Nucleus accumbens (tissue), 56 donors: ENCODE results near the gene NAT14.
A peak's percentile ranks its signal among the peaks of the same experiment; 100 is the strongest.

ENCODE experiments used
- DNase-seq, 56 donors: peaks; one replicate each; lab custom pipeline; 2025; lab: John Stamatoyannopoulos, UW

NAT14 gene

DNA sequence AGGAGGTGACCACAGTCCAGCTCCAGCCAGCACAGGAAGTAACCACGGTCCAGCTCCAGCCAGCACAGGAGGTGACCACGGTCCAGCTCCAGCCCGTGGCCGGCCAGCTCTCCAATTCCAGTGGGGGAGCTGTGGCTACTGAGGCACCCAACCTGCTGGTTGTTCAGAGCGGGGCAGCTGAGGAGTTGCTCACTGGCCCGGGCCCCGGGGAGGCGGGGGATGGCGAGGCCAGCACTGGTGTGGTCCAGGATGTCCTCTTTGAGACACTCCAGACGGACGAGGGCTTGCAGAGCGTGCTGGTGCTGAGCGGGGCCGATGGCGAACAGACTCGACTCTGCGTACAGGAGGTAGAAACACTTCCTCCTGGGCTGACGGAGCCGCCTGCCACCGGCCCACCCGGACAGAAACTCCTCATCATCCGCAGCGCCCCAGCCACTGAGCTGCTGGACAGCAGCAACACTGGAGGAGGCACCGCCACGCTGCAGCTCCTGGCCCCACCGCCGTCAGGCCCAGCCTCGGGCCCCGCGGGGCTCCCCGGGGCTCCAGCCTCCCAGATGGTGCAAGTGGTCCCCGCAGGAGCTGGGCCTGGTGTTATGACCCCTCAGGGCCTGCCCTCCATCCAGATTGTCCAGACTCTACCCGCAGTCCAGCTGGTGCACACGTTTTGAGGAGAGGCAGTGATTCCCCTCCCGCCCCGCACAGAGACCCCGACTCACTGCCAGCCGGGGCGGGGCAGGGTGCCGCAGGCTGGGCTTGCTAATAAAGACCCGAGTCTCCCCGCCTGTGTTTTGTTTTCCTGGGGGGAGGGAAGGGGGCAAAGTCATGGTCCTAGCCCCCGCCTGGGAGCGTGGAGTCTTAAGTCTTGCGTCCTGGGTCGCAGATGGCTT, 1.0 kb upstream of the NAT14 start:
- no peak for DNase-seq

DNA sequence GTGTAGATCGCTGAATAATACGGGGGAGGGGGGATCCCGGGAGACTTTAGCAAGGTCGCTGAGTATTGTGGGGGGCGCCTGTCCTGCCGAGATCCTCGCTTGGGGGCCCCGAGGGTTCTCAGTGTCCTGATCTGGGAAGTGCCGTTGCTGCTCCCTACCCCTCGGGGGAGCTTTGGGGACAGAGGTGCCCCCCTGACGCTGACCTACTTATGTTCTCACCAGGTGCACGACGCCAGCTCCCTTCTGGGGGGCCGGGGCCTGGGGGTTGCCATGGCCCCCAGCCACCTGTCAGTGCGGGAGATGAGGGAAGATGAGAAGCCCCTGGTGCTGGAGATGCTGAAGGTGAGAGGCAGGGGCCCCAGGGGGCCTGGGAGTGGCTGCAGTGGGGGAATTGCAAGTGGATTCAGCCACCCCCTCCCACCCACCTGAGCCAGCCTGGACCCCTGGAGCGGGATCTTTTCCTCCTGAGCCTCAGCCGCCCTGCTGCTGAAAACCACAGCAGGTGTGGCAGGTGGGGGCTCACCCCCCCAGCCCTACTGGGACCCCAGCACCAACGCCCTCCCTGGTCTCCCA, 537 bp downstream of the NAT14 start:
- DNase-seq, result peak in 1 of 56 donors; percentile 47

DNA sequence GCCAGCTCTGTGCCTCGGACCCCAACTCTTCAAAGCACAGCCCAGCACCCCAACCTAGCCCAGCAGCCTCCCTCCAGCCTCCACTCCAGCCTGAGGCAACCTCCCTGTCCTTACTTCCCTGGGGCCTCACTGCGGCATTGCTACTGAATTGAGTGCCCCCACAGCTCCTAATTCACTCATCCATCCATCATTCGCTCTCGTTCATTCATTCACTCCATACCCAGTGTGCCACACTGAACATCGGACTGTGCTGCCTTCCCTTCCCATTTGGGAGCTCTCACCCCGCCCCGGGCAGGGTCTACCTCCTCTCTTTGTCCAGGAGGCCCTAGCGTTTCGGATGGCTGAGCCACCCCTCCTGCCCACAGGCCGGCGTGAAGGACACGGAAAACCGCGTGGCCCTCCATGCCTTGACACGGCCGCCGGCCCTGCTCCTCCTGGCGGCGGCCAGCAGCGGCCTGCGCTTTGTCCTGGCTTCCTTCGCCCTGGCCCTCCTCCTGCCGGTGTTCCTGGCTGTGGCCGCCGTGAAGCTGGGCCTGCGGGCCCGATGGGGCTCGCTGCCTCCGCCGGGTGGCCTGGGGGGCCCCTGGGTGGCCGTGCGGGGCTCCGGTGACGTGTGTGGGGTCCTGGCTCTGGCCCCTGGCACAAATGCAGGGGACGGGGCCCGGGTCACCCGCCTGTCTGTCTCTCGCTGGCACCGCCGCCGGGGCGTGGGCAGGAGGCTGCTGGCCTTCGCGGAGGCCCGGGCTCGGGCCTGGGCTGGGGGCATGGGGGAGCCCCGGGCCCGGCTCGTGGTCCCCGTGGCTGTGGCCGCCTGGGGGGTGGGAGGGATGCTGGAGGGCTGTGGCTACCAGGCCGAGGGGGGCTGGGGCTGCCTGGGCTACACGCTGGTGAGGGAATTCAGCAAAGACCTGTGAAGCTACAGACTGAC, 1.3 kb downstream of the NAT14 start:
- no peak for DNase-seq

DNA sequence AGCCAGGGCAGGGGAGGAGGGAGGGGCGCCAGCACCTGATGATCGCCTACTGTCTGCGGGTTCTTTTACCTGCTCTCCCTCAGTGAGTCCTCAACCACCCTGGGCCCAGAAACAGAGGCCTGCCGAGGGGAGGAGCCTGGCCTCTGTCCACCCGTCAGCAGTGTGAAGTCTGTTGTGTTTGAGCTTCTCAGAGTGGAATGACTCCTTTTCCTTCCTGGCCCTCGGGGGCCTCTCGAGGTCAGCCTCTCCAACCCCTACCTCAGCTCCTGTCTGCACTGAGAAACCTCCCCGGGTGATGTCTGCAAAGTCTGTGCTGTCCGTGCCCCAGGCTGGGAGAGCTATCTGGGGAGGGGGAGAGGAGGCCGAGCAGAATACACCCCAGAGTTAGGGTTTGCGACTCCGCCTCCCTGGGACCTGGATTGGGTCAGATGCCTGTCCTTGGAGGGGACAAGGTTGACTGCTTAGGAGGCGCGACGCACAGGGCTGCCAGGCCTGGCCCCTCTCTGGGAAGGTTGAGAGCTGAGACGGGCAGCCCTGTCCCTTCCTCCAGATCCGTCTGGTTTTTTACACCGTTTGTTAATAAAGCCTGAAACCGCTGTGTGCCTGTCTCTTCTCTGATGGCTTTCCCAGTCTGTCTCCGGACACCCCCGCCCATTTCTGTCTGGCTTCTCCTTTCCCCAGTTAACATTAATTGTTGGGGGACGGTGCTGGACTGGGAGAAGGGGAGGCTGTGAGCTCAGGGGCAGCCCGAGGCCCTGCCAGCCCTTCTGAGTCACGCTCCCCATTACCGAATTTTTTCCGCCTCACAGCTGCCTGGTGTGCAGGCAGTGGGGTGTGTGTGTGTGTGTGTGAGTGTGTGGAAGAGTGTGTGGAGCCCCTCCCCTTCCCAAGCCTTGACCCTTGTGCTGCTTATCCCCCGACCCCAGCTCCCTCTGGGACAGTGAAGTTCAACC, 2.3 kb downstream of the NAT14 start:
- DNase-seq, result peak in 2 of 56 donors; percentile 24 to 32

DNA sequence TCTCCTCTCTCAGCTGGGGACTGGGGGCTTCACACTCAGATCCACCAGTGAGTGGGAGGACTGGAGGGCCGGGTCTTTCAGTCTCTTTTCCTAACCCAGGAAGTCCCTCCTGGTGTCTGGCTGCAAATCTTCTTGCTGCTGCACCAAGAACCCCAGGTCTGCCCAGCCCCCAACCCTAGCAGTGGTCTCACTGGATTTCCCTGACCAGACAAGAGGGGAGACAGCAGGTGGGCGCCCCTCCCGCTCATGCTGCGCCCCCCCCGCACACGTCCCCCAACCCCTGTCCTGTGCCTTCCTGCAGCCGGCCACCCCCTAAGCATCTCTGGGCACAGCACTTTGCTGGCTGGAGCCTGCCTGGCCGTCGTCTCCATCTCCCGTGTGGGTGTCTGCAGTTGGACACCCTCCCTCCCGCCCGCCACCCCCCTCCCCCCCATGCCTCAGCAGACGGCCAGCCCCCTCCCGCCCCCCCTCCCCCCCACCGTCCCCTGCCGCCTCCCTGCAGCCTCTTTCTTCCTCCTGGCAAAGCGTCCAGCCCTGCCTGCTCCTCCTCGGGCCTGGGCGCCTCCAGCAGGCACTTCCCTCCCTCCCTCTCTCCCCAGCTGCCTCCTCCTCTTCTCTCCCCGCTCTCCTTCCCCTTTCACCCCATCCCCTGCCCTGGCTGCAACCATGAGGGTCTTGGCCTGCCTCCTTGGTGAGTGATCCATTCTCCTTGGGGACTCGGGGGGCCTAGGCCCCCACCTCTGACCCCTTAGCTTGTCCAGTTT, 3.1 kb downstream of the NAT14 start, which contains the start of gene SSC5D:
TSS of gene SSC5D (plus strand) at position 513 of the 764 bp plus-strand sequence. CDS start at position 667, 154 bp downstream.
- DNase-seq, result peak in 8 of 56 donors; percentile 12 to 43 (median 22)

DNA sequence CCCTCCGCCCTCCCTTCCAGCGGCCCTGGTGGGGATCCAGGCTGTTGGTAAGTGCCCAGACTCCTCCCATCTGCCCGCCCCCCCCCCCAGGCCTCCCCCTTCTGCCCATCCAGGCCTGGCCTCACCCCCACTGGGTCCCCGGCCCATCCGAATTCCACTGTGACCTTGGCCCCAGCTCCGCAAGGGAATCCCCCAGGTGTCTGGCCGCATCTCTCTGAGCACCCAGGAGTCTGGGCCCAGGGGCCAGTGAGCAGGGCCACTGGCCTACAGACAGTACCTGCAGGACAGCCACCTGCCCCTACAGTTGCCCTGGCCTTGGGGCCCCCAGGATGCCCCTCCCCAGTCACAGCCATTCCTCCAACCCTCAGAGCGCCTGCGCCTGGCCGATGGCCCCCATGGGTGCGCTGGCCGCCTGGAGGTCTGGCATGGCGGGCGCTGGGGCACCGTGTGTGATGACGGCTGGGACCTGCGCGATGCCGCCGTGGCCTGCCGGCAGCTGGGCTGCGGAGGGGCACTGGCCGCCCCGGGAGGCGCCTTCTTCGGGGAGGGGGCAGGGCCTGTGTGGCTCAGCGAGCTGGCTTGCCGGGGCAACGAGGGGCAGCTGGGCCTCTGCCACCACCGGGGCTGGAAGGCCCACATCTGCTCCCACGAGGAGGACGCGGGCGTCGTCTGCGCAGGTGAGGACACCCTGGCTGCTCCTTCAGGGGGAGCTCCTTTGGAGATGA, 4.2 kb downstream of the NAT14 start:
- peak in 2 of 56 donors; percentile 19 to 34 for DNase-seq

DNA sequence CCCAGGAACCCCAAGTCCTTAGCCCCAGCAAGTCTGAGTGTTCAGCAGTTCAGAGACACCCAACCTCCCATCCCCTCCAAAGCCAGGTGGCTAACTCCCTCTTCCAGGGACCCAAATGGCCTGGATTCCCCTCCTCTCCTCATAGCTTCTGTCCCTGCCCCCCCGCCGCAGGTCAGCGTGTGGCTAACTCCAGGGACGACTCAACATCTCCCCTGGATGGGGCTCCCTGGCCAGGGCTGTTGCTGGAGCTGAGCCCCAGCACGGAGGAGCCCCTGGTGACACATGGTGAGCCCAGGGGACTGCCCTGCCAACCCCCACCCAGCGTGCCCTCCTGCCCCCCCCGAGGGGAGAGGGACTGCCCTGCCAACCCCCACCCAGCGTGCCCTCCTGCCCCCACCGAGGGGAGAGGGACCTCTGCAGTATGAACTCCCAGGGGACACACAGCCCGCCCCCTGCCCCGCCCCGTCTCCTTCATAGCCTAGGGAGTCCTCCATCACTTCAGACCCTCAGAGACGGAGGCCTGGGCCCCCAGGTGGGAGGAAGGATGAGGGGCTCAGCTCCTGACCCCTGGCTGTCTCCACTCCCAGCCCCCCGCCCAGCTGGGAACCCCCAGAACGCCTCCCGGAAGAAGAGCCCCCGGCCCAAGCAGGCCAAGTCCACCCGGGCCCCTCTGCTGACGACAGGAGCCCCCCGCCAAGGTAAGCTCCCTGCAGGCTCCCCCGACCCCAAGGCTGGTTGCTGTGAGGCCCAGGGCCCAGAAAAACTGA, 4.9 kb downstream of the NAT14 start:
- no peak for DNase-seq

DNA sequence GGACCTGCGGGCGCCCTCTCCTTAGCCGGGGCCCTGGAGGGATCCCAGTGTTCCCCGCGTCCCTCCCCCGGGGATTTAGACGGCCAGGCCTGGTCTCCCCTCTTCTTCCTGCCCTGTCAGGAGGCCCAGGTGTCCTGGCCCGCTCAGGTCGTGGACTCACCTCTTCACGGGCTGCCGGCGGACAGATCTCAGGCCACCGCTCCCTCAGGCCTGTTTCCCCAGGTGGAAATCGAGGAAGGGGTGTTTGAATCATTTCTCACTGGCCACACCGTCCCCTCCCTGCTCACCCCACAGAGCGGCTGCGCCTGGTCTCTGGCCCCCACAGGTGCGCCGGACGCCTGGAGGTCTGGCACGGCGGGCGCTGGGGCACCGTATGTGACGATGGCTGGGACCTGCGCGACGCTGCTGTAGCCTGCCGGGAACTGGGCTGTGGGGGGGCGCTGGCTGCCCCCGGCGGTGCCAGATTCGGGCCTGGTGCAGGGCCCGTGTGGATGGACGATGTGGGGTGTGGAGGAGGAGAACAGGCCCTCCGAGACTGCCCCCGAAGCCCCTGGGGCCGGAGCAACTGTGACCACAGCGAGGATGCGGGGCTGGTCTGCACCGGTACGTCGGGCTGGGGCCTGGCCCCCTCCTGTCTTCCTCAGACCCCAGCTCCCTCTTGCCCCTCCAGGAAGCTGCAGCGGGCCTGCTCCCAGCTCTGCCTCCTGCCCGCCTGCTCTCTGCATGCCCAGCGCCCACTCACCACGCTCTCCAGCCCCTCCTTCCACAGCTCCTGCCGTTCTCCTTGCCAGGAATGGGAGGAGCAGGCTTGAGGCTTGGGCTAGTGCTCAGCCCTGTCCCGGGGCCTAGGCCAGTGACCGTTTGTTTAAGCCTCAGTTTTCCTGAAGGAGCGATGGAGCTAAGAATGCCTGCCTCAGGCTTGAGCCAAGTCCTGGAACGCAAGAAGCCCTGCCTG, 5.8 kb downstream of the NAT14 start:
- no peak for DNase-seq

DNA sequence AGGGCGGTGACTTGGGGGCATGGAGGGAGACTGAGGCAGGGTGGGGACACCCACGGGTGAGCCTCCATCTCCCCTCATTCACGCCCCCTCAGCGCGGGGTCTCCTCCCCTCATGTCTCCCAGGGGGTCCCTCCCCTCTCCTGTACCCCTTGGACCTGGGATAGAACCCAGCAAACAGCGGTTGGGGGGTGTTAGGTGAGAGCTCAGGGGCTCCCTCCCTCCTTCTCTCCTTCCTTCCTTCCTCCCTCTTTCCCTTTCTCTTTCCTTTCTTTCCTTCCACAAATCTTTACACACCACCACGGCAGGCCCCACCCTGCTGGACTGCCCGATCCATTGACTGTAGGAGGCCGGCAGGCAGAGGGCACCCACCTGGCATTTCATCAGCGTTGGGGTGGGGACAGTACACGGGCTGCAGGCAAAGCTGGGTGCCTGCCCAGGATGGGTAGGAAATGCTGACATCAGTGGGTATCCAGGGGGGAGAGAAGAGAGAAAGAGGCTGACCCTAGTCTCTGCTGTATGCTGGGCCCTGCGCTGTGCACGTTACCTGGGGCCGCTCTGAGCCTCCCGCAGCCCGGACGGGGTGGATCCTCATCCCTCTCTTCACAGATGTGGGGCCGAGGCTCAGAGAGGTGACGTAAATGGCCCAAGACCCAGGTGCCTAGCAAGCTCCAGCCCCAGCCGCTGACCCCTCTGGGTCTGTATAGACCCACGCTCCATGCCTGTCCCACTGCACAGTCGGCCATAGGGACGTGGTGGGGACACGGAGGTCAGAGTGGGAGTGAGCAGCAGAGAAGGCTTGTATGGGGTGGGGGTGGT, 6.8 kb downstream of the NAT14 start:
- no peak for DNase-seq

DNA sequence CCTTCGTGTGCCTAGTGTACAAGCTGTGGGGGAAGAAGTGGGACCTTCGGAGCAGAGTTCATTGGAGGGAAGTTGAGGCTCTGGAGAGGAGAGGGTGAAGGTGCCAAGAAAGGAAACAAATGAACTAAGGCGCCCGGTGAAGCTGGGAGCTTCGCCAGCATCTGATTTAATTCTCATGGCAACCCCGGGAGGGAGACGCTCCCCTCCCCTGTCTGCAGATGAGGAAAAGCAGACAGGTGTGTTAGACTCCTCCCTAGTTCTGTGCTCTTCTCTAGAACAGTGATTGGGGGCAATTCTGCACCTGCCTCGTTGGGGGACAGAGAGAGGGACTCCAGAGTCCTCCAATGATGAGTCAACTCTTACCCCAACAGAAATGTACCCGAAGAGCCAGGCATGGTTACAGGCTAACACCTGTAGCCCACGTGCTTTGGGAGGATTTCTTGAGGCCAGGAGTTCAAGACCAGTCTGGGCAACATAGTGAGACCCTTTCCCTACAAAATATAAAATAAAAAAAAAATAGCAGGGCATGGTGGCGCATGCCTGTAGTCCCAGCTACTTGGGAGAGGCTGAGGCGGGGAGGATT, 7.5 kb downstream of the NAT14 start:
- peak in 15 of 56 donors; percentile 5 to 56 (median 37) for DNase-seq

DNA sequence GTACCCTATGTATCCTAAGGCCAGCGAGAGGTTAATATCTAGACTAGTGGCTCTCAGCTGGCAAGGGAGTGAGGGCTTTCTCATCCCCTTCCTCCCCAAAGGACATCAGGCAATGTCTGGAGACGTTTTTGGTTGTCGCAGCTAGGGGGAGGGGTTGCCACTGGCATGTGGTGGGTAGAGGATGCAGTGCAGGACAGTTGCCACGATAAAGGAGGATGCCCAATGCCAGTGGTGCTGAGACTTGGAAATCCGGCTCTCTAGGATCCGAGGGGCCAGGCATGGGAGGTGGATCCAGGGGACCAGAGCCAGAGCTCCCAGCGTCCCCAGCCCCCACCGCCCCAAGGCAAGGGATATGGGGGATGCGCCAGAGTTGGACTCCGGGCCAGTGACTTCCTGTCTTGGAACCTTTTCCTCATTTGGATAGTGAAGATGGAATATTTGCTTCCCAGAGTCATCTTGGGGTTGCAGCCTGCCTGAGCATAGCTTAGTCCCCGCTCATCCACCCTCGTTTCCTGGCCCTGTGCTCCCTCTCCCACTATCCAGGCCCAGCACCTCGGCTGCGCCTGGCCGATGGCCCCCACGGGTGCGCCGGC, 8.2 kb downstream of the NAT14 start:
- no peak for DNase-seq

DNA sequence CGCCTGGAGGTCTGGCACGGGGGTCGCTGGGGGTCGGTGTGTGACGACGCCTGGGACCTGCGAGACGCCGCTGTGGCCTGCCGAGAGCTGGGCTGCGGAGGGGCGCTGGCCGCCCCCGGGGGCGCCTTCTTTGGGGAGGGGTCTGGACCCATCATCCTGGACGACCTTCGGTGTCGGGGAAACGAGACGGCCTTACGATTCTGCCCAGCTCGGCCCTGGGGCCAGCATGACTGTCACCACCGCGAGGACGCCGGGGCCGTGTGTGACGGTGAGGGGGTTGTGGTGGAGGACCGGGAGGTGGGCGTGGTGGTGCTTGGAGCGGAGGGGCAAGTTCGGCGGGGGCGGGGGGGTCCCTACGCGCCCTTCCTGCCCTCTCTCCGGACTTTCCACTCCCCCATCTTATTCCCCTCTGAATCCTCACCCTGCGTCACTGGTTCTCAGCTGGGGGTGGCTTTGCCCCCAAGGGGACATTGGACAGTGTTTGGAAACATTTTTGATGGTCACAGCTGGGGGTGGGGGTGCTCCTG, 8.7 kb downstream of the NAT14 start:
- no peak for DNase-seq

DNA sequence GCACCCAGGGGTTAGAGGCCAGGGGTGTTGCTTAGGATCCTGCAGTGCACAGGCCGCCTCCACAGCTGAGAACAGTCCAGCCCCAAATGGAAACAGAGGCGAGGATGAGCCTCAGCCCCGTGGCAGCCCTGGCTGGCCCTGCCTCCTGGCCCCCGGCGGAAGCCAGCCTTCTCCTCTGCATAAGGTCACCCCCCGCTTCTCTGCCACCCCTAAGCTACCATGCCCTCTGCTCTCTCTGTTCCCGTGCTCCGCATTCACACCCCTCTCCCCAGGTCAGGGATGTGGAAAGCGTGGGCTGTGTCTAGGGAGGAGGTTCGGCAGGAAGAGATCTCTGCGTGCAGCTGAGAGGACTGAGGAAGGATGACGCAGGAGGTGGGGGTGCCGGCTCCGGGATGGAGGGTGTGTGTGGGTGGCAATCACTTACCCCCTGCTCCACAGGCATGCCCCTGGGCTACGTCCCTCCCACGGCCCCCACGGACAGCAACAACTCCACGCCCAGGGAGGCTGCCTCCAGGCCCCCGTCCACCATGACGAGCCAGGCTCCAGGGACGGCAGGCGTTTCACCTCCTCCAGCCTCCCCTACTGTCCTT, 9.3 kb downstream of the NAT14 start:
- peak in 15 of 56 donors; percentile 12 to 58 (median 28) for DNase-seq
